Kidney capillary endothelial cell (primary cell): ENCODE results near the gene ENPP3.
"Not testable (repeated sequence)": the region's sequence is repeated elsewhere in the genome, so short reads cannot be mapped to it uniquely, and the experiment has no call there.

Experiments
- DNase-seq: peaks from one replicate; pipeline ENCODE4 v3.0.0-alpha.2; 2018; ENCODE audit warnings: low spot score

The ENPP3 gene

DNA sequence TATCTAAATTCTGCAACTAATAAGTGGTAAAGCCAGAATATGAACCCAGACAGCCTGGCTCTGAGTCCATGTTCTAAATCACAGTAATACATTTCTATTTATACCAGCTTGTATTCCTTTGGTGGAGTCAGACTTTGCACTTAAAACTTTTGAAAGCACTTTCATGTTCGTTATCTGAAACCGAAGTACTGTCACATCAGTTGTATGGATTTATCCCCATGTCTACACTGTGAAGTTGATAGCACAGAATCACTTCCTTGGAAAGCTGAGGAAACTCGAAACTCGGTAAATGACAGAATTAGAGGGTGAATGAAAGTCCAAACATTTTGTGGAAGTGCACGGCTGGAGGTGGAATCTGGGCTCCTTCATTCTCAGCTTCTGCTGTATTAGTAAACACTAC lies 102.0 kb downstream of the ENPP3 start:
- no peak for DNase-seq

DNA sequence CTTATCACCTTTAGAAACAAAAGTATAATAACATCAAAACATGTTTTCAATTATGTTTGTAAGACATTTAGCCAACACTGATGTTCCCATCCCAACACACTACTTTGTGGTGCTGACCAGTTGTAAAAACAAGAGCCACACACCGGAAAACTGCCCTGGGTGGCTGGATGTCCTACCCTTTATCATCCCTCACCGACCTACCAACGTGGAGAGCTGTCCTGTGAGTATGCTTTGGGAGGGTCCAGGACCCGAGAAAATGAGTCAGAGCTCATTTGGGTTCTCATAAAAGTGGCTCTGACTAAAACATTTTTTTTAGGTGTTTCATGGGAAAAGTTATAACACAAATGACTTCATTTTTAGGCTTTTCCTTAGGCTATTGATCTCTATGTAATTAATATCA lies 103.1 kb downstream of the ENPP3 start:
- DNase-seq, result no peak

DNA sequence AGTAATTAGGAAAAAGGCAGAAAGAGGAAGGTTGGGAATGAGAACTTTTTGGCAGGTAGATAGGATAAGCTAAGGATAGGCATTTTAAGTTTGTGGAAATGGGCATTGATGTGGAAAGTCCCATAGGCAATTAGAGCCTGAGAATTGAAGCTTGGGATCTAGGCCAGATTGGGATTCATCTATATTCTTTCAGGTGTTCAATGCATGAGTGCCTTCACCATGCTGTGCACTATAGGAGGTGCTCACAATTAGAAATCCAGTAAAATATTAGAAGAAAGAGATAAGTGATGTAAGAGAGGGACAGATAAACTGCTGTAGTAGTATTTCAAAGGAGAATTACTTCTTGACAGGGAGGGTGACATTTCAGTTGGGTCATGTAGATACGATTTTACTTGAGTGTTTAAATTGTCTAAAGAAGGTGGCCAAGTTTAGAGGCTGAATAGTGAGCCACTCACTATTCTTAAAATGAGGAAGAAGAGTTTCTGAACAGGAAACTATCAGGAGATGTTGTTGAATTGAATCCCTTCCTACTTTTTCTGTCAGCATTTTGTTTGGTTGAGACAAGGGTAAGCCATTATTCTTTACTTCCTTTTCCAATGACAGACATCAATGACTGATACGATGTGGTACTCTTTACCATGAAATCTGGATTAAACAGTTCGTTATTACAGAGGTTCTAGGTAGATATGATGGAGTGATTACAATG lies 104.7 kb downstream of the ENPP3 start:
- no peak for DNase-seq

DNA sequence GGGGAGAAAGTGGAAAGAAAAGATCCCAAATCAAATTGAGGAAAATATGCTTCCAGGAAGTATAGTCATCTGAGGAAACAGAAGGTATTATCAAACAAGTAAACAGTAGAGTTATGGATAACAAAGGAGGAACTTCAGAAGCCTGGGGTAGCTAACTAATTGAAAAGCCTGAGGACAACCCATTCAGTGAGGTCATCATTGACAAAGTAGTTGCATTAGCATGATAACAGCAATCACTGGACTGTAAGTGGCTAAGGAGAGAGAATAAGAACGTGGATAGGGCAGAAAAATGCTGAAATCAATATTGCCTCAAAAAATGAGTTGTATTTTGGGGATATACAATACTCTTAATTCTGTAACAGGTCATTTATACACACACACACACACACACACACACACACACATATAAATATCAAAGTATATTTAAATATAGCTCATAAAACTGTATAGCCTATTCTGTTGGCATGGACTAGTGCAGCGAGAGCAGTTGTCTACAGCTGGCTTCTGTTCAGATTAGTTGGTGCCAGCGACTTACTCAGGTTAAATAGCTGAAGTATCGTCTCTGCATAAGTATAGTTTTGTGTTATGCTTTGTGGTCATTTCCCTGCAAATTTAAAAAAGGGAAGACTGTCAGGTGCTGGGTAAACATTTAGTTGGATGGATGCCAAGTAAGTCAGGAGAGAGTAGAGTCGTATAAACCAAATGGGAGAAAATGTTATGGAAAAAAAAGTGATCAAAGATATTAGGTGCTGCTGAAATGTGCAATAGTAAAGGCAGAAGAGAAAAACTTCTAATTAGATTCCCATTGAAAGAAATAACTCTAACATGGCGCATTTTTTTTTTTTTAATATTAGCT lies 107.6 kb downstream of the ENPP3 start:
- DNase-seq, result no peak

DNA sequence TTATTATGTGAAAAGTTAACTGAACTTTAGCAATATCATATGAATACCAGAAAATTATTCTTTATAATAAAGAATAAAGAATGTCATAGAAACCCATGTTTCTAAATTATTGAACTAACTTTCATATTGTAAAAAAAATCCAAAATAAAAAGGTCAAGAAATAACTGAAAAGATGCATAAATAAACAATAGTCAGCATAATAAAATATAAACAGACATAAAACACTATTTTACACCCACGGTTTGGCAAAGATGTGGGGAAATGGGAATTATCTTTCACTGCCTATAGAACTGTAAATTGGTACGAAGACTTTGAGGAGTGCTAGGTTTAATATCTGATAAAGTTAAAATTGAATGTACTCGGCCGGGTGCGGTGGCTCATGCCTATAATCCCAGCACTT lies 108.4 kb downstream of the ENPP3 start:
- DNase-seq, result no peak

DNA sequence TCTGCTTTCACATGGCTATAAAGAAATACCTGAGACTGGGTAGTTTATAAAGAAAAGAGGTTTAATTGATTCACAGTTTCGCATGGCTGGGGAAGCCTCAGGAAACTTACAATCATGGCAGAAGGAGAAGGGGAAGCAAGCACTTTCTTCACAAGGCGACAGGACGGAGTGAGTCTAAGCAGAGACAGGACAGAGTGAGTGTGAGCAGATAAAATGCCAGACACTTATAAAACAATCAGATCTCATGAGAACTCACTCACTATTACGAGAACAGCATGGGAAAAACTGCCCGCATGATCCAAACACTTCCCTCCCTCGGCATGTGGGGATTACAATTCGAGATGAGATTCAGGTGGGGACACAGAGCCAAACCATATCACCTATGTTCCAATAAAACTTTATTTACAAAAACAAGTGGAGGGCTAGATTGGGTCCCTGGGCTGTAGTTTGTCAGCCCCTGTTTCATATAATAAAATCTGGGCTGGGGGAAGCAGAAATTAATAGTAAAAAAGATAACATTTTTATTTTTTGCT lies 110.8 kb downstream of the ENPP3 start:
- no peak for DNase-seq

DNA sequence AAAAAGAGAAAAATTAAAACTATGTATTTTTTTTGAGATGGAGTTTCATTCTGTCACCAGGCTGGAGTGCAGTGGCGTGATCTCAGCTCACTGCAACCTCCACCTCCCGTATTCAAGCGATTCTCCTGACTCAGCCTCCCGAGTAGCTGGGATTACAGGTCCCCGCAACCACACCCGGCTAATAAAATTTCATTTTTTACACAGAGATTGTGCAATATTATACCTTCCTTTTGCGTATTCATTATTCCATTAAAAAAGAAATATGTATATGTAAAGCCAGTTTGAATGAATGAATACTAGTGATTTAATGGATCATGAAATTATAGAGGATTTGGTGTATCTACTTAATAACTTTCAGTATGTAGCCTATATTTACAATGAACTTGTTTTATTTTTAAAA lies 111.9 kb downstream of the ENPP3 start:
- no peak for DNase-seq

DNA sequence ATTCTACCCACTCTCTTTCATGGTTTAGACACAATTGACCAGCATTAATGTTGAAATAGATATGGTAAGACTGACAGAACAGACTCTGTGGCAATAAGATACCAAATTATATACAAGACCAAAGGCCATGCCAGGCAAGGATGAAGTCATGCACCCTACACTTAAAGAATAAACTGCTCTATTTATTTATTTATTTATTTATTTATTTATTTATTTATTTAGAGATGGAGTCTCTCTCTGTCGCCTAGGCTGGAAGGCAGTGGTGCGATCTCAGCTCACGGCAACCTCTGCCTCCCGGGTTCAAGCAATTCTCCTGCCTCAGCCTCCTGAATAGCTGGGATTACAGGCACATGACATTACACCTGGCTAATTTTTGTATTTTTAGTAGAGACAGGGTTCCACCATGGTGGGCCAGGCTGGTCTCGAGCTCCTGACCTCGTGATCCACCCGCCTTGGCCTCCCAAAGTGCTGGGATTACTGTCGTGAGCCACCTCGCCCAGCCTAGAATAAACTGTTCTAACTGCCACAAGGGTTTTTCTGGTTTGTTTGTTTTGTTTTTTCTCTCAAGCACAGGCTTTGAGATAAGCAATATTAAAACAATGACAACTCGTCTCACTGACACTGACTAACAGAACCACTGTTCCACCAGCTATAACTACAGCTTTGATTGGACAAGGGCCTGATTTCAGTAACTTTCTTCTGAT lies 114.1 kb downstream of the ENPP3 start:
- DNase-seq, result not testable (repeated sequence)

DNA sequence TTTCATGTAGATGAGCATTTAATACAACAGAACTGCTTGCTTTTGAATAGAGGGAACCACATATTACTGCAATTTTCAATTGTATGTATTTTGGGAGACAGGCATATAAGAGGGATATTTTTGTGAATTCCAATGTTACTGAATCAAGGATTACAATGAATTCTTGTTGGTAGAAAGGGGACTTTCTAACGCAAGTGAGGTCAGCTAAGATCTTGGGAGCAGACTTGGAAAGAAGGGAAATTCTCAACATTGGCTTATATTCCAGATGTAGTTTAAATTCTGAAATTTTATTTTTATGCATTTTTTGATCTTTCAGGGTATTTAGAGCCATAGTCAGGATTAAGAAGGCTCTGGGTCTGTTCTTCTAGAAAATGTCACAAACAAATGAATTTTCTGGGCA lies 117.0 kb downstream of the ENPP3 start:
- no peak for DNase-seq

DNA sequence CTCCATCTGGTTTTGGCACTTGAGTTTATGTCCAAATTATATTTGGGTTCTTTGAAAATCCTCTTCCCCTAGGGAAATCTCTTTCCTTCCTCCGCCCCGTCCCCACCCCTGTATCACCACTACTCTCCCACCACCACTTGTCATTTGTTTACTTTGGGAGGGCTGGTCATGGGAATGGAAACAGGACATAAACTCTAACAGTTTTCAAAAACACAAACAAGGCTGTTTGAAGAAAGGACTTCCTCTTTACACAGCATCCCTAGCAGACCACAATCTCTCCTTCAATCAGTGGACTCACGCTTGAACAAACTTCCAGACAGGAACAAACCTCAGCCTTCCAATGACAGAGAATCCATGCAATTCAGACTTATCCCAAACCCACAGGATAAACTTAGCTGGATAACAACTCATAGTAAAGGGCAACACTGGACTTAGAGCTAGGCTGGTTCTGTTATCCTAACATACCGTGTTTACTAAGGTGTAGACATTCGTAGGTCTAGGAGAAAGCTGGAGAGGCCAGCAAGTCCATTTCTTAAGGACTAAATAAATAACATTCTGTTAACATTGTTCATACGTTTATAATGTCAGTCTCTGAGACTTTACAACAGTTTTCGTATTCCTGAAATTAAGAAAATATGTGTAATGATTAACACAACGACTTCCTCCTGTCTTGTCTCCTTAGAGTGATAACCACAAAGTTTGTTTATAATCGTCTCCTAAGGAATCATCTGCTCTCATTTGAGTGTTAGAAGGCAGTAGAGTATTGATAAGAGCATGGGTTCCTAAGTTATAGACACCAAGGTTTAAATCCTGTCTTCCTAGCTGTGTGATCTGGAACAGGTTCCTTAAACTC lies 117.8 kb downstream of the ENPP3 start:
- DNase-seq, result no peak

DNA sequence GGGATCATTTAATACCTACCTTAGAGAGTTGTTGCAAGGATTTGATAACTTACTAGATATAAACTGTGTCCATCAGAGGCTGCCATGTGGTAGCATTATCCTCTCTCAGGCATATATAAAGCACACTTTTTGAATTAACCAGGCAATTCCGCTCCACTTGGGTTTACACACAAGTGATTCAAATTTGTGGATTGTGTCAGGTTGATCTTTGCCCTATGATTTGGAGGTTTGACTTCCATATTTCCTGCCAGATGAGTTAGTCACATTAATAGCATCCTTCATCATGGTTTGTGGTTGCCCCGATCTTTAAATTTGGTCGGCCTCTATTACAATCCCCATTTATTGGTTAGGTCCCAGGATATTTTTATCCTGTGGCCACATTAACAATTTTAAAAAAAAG lies 118.5 kb downstream of the ENPP3 start:
- DNase-seq, result no peak

DNA sequence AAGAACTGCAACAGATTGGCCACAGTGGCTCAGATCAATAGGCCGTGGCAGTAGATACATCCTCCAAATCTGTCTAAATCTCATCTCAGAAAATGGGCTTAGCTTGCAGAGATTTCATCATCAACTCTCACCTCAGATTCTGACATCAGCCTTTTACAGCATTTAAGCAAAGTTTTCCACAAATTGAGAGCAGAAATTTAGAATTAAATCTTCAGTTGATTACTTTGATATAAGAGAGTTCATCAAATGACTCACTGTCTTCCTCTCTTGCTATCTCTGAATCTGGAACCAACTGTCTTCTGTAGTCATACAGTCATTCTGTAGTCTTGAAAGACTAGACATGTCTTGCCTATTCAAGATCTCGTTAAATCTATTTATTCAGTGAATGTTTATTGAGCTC lies 118.9 kb downstream of the ENPP3 start:
- no peak for DNase-seq

DNA sequence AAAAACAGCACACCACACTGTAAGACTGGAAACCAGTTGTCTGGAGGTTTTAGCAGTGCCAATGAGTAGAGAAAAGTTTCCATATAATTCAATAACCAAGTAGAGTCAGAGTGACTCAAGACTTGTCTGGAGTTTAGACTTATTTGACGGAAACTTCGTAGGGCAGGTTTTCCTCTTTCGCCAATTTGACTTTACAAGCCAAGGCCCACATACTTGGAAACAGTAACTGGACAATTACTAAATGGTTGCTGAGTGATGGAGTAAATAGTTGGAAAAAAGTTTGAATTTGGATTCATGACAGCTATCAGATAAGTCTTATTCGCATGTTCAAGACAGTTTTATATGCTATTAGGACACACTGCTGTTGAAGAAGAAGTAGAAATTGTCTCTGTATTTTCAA lies 121.8 kb downstream of the ENPP3 start:
- DNase-seq, result no peak

DNA sequence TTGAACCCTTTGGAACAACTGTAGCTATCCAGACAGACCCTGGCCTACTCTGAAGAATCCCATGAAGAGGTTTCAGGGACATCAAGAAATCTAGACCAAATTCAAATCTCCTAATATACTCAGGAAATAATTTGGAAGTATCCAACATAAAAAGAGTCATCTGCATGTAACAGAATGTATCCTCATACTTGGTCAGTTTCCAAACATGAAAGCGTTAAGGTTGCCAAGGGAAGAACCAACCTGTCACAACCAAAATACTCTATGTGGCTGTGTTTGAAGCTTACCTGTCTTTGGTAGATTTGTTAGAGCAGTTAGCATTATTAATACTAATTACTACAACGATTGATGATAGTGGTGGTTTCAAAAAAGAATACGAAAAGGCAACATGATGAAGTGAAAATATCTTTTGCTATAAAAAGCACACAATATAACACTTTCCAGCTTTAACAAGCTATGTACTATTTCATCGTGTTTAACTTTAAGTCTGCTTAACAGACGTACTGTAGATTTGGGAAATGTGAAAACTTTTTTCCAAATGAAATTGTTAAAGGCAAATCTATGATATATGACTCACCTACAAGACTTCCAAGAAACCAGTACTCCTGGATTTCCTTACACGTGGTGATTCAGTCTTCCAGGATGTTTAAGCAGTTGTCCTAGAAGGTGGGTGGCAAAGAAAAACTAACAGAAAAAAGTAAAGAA lies 124.1 kb downstream of the ENPP3 start:
- no peak for DNase-seq

DNA sequence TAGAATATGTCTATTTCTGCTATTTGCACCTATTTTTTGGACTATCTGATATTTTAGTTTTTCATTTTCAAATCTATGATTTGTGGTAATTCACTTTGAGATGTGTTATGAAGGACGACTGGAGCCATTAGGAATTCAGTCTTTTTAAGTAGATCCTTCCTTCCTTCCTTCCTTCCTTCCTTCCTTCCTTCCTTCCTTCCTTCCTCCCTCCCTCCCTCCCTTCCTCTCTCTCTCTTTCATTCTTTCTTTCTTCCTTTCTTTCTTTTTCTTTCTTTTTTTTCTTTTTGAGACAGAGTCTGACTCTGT lies 124.6 kb downstream of the ENPP3 start:
- no peak for DNase-seq

DNA sequence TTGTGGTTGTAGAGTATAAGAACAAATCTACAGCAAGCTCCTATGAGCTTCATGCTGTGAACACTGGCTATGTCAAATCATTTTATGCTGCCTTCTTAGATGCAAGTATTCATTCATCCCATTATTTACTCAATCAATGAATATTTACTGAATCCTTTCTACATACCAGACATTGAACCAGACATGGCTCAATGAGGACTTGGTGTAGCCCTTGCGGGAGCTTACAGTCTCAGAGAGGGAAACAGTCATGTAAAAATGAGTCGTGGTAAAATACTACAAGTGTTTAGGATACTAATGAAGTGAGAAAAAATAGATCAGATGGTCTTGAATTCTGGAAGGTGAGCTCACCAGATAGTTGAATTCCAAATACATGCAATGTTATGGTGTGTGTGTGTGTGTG lies 125.9 kb downstream of the ENPP3 start:
- no peak for DNase-seq

DNA sequence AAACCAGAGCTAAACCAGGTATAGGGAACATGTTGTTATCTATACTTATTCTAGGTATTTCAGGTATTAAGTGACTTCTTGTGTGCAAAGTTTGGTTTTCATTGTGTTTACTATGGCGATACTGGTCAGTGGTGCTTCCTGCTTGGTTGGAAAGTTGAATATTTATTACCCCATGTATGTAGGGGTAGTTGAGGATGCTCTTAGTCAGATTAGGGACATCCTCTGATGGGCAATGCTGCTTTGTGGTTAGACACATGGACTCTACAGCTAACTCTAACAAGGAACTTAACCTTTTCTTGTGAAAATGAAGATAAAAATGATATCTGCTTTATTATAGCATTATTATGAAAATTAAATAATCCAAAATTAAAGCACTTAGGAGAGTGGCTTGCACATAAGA lies 126.6 kb downstream of the ENPP3 start:
- DNase-seq, result no peak

DNA sequence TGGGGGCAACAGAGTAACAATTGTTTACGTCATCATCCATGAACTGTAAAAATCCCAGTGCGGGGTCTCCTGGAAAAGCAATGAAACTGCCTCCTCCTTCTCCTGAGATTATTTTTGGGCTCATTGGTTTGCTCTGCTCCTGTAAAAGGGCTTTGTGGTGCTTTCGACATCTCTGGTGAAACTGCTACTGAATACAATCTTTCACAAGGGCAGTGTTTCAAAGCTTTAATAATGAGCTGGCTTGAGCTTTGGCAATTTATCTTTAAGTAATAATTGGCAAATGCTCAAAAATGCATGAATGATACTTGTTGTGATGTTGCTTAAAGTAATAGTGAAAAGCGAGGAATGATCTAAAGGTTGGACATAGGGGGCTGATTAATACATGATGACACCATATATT lies 127.2 kb downstream of the ENPP3 start:
- DNase-seq, result no peak

DNA sequence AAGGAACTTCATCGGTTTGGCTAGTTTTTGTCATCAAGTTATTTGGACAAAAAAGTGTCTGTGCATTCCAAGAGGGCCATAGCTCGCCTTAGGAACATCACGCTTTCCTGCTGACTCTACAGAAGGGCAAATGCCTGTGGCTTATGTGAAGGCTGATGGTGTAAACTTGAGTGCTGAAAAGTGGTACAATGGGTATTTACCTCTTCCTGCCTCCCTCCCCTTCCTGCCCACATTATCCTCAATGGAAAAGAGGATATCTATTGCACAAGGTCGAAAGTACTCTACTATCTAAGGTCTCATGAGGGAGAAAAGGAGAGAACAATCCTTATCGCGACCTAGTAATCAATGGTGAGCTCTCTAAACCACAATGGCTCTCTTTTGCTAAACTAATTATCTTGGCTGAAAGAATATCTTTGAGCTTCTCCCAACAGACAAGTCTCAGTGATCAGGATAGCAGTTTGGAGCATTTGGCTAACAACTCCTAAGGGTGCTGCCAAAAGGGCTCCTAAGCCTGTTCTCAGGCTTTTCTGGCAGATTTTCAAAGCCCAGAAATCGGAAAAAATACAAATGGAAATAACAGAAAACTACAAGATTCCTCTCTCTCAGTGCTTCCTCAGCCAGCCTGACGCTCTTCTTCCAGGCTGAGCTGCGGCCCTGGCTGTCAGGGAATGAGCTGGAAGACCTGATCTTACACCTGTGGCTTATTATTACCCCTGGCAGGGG lies 128.1 kb downstream of the ENPP3 start:
- DNase-seq, result no peak

DNA sequence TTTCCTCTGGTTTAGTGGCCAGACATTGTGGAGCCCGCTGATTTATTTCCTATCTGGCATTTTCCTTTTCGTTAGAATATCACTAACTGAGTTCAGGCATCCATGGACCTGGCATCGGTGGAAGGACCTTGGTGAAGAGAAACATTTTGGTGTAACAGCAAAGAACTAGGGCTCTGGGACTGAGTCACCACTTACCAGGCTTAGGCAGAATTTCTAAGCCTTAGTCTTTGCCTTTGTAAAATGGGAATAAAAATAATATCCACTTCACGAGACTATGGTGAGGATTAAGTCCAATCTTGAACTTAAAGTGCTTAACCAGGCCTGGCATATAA lies 128.7 kb downstream of the ENPP3 start:
- DNase-seq, result no peak

DNA sequence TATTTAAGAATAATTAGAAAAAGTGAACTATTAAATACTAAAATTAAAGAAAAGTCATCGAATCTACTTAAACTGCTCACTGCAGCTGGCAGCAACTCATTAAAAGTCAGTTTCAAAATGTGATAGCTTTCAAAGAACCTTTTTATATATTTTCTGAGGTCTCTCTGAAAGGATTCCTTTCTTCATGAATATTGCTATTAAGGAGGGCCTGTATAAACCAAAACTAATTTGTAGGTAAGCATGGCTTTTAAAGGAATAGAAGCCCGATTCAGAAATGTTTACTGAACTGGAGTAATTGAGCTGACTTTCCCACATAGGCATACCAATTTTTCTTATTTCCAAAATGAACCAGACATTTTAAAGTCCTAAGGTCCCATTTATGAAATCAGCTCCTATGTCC lies 129.5 kb downstream of the ENPP3 start:
- no peak for DNase-seq
